A673 (cell line): Measurements from ENCODE around the gene LECT2.

ENCODE experiments used
- EZH2 ChIP-seq: fragments of 200-600 bp; sonication (generic); IDR thresholded peaks from 2 replicates; pipeline ENCODE4 v1.6.1; 2017; ENCODE audit warnings: borderline replicate concordance, low read depth, mild to moderate bottlenecking, mixed read lengths, antibody characterized with exemption, low read length; ENCODE audit not compliant: poor library complexity, severe bottlenecking
- TF ChIP-seq, protein P1 (sequence below): fragments of 300-800, 200-600 bp; sonication (generic); conservative IDR thresholded peaks from 2 replicates; pipeline ENCODE4 v1.5.1; 2017; ENCODE audit warnings: low read depth, mild to moderate bottlenecking, antibody characterized with exemption, low read length, moderate library complexity, mixed read lengths

DNA sequence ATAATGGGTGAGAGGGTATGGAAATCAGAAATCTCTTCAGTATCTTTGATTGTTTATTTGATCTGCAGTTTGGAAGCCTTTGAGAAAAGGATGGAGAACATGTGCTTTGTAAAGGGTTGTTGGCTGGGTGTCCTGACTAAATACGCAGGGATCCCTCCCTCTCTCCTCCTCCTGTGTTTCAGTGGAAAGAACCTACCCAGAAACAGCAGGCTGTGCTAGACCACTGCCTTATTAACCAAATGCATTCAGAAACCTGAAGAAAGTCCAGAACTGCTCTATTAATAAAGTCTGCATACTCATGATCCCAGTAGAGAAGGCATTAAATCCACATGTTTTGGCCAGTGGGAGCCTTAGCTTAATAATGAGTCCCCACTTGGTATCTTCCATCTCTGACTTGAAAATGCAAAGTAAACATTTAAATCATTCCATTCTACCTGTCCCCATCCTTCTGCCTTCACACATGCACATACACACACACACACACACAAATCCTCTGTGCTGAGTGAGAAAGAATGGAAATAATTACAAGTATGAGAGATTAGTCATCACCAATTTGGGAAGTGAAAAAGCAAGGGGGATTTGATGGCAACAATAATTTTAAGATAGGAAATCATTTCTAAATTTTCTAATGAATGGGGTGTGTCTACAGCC lies 10.0 kb upstream of the LECT2 start:
- TF ChIP-seq, protein P1, sequence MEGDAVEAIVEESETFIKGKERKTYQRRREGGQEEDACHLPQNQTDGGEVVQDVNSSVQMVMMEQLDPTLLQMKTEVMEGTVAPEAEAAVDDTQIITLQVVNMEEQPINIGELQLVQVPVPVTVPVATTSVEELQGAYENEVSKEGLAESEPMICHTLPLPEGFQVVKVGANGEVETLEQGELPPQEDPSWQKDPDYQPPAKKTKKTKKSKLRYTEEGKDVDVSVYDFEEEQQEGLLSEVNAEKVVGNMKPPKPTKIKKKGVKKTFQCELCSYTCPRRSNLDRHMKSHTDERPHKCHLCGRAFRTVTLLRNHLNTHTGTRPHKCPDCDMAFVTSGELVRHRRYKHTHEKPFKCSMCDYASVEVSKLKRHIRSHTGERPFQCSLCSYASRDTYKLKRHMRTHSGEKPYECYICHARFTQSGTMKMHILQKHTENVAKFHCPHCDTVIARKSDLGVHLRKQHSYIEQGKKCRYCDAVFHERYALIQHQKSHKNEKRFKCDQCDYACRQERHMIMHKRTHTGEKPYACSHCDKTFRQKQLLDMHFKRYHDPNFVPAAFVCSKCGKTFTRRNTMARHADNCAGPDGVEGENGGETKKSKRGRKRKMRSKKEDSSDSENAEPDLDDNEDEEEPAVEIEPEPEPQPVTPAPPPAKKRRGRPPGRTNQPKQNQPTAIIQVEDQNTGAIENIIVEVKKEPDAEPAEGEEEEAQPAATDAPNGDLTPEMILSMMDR = no peak
- no peak for TF ChIP-seq EZH2
